Stimulated activated CD8-positive, alpha-beta memory T cell treated with anti-CD3 and anti-CD28 coated beads, Interleukin-2, amount 100 ng/mL, for 48 hours (primary cell): ENCODE measurements around the gene NRSN2.
"Not testable (repeated sequence)": the region's sequence is repeated elsewhere in the genome, so short reads cannot be mapped to it uniquely, and the experiment has no call there.

Experiments used
- DNase-seq, 2 donors: peaks; one replicate each; pipeline ENCODE4 v3.0.0-alpha.2; 2020; ENCODE audit warnings: low read depth in 2 of 2

Gene NRSN2

GRCh38 chr20:354298-354977 lies 7.5 kb downstream of the NRSN2 start:
- DNase-seq, result peak; percentile 49 to 66

GRCh38 chr20:356154-356553 lies 9.2 kb downstream of the NRSN2 start:
- DNase-seq, result not testable (repeated sequence)

GRCh38 chr20:356745-357144 lies 9.8 kb downstream of the NRSN2 start:
- DNase-seq, result no peak

- DNase-seq, result no peak
Observed at GRCh38 chr20:358891-359555, 12.1 kb downstream of the NRSN2 start.

GRCh38 chr20:361561-361960 lies 14.7 kb downstream of the NRSN2 start:
- DNase-seq, result no peak

GRCh38 chr20:362271-363254 lies 15.7 kb downstream of the NRSN2 start:
- peak; percentile 11 to 35 for DNase-seq

GRCh38 chr20:363319-364078 lies 16.6 kb downstream of the NRSN2 start:
- no peak for DNase-seq

GRCh38 chr20:364905-365794 lies 18.2 kb downstream of the NRSN2 start:
- no peak for DNase-seq

DNA sequence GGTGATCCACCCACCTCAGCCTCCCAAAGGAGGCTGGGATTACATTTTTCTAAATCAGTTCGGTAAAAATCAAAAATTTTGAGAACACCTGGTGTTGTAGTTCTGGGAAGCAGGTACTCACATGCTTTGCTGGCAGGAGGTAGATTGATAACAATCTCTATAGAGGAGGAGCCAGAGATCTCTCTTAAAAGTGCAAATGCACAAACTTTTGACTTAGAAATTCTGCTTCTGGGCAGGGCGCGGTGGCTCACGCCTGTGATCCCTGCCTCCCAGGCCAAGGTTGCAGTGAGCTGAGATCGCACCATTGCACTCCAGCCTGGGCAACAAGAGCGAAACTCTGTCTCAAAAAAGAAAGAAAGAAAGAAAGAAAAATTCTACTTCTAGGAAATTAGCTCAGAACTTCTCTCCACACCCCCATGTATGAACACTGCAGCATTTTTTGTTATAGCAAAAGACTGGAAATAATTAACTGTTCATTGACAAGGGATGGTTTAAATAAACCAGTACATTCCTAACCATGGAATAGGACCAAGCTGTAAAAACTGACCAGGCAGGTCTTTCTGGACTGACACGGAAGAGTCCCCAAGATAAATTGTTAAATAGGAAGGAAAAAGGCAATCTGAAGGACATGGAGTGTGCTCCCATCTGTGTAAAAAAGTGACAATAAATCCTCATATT lies 19.3 kb downstream of the NRSN2 start:
- DNase-seq, result no peak

DNA sequence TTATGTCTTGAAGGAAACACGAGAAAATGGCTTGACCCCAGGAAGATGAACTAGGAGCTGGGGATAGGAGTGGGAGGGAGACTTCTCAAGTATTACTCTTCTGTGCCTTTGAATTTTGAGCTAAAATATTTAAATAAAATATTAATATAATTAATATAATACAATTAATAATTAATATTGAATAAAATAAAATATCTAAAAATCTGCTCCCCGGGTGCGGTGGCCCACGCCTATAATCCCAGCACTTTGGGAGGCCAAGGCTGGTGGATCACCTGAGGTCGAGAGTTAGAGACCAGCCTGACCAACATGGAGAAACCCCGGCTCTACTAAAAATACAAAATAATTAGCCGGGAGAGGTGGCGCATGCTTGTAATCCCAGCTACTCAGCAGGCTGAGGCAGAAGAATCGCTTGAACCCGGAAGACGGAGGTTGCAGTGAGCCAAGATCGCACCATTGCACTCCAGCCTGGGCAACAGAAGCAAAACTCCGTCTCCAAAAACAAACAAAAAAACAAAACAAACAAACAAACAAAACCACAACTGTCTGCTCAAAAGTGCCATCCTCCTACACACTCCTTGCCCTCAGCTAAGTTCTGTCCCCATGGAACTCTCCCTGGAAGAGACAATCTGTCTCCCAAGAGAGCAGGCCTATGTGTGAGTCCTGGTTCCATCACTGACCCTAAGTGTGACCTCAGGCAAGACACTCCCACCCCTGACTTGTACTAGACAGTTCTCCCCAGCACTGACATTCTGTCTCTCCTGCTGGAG lies 20.0 kb downstream of the NRSN2 start:
- no peak for DNase-seq

DNA sequence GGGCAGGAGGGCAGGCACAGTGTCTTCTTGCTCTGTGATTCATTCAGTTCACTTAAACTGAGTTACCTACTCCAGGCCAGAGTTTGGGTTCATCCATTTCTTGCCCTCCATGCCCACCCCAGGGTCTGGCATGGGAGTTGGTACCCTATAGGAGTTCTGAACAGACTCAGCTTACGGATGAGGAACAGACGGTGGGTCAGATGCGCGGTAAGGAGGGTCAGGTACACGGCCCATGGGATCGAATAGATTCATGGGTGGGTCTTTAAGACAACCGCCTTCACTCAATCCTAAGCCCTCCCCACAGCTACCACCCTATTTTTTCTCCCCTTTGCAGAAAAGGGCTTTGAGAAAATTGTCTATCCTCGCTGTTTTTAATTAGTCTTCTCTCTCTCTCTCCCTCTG lies 20.6 kb downstream of the NRSN2 start:
- no peak for DNase-seq

DNA sequence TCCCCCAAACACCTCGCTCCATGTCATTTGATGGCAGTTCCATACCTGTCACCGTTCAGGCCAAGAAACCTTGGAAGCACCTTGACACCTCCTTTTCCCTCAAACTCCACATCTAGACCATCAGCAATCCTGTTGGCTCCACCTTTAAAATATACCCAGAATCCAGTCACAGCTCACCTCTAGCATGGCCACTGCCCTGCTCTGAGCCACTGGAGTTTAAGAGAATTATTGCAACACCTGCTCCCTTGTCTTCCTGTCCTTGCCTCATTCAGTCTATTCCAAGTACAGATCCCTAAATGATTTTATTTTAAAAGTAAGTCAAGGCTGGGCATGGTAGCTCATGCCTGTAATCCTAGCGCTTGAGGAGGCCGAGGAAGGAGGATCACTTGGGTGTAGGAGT lies 22.0 kb downstream of the NRSN2 start:
- no peak for DNase-seq

DNA sequence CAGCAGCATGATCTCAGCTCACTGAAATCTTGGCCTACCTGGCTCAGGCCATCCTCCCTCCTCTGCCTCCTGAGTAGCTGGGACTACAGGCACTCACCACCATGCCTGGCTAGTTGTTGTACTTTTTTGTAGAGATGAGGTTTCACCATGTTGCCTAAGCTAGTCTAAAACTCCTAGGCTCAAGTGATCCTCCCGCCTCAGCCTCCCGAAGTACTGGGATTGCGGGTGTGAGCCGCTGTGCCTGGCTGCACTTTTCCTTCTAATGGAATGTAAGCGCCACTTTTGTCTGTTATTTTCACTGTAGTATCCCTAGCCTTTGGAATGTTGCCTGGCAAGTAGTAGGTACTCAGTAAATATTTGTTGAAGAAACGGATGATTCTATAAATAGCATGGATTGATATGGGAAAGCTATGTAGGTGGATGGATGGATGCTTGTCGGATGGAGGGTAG lies 23.3 kb downstream of the NRSN2 start:
- no peak for DNase-seq

GRCh38 chr20:370977-371754 lies 24.3 kb downstream of the NRSN2 start:
- no peak for DNase-seq

- no peak for DNase-seq
Observed at GRCh38 chr20:371755-372542, 25.0 kb downstream of the NRSN2 start.

DNA sequence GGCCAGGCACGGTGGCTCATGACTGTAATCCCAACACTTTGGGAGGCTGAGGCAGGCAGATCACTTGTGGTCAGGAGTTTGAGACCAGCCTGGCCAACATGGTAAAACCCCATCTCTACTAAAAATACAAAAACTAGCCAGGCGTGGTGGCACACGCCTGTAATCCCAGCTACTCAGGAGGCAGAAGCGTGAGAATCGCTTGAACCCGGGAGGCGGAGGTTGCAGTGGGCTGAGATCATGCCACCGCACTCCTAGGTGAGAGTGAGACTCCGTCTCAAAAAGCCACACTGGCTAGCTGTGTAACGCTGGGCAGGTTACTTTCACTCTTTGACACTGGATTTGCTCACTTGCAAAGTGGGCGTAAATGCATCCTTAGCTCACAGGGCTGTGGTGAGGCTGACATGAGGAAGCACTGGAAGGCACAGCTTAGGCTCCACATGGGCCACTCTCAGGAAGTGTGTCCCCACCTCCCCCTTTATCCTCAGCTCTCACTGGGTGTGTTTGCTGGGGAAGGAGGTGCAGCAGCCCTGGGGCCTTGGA lies 25.7 kb downstream of the NRSN2 start:
- DNase-seq, result not testable (repeated sequence)

DNA sequence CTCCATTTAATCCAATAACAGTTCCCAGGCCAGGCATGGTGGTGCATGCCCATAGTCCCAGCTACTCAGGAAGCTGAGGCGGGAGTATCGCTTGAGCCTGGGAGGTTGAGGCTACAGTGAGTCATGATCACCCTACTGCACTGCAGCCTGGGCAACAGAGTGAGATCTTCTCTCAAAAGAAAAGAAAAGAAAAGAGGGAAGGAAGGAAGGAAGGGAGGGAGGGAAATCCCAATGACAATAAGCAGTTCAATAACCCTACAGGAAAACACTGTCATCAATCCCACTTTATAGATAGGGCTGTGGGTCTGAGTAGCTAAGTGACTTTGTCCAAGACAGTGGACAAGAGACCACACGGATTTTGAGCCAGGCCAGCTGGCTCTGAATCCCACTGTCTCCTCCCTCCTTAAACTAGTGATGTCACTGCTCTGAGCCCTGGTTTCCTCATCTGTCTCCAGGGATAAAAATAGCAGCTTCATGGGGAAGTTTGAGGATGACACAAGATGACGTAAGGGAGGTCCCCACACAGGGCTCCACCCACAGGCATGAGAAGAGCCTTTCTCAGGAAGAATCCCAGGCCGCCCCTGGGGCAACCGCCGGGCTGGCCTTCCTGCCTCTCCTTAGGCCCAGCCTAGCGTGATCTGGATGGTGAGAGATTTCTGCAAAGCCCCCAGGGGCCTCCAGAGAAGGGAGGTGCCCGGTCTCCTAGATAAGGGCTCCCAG lies 26.4 kb downstream of the NRSN2 start:
- no peak for DNase-seq
